PC-9 (cell line): Measurements from ENCODE around the gene GANAB. TPM values are rescaled to one million over a fixed set of nuclear protein-coding genes. Genes with fewer than 3 reads are reported as not detected.

Experiments
- BruUV-seq: library from RNA; stranded (reverse); fragments of 400-500 nt; replicated peaks from 2 replicates; lab custom pipeline; 2021; lab: Mats Ljungman, UMichigan
- CTCF ChIA-PET: fragments of 300-600 bp; sonication (Branson Sonifier 250); formaldehyde crosslinking; loops from one replicate; lab custom pipeline; 2022; ENCODE audit warnings: antibody characterized with exemption; lab: Charles Lee
- POLR2A ChIA-PET: fragments of 300-600 bp; sonication (Branson Sonifier 250); formaldehyde crosslinking; loops from one replicate; lab custom pipeline; 2022; ENCODE audit warnings: antibody characterized with exemption; ENCODE audit not compliant: unreplicated experiment; lab: Charles Lee
- DNase-seq, 2 experiments: peaks; one replicate each; pipeline versions ENCODE4 v3.0.0 to v3.0.0-alpha.2; 2015 to 2022; ENCODE audit warnings: mixed read lengths in 1 of 2
- H2AFZ ChIP-seq: fragments of 200-600 bp; sonication (generic); 2 replicates; pipeline ENCODE4 v1.8.1; 2017; ENCODE audit warnings: antibody characterized with exemption
- H3F3A ChIP-seq: fragments of 200-600 bp; sonication (generic); 2 replicates; pipeline ENCODE4 v1.8.1; 2017; ENCODE audit warnings: antibody characterized with exemption, mild to moderate bottlenecking, low read depth; ENCODE audit not compliant: insufficient read depth
- H3K27ac ChIP-seq: fragments of 200-600 bp; sonication (generic); 2 replicates; pipeline ENCODE4 v1.6.1; 2016; ENCODE audit warnings: mixed run types
- H3K27me3 ChIP-seq: fragments of 200-600 bp; sonication (generic); 2 replicates; pipeline ENCODE4 v1.6.1; 2016; ENCODE audit warnings: low read depth, mixed run types; ENCODE audit not compliant: insufficient read depth
- H3K36me3 ChIP-seq: fragments of 200-600 bp; sonication (generic); 2 replicates; pipeline ENCODE4 v1.6.1; 2016; ENCODE audit warnings: low read depth, mixed run types
- H3K4me1 ChIP-seq: fragments of 200-600 bp; sonication (generic); replicated peaks from 2 replicates; pipeline ENCODE4 v1.6.1; 2016; ENCODE audit warnings: mixed run types; ENCODE audit not compliant: insufficient read depth
- H3K4me2 ChIP-seq: fragments of 200-600 bp; sonication (generic); 2 replicates; pipeline ENCODE4 v1.6.1; 2017; ENCODE audit warnings: mixed run types
- H3K4me3 ChIP-seq: fragments of 200-600 bp; sonication (generic); 2 replicates; pipeline ENCODE4 v1.6.1; 2016; ENCODE audit warnings: mixed run types
- H3K79me2 ChIP-seq: fragments of 200-600 bp; sonication (generic); 2 replicates; pipeline ENCODE4 v1.6.1; 2017; ENCODE audit warnings: low read depth, mixed run types
- H3K9me2 ChIP-seq: fragments of 200-600 bp; sonication (generic); 2 replicates; pipeline ENCODE4 v1.8.1; 2017; ENCODE audit warnings: mild to moderate bottlenecking; ENCODE audit not compliant: insufficient read depth
- H3K9me3 ChIP-seq: fragments of 200-600 bp; sonication (generic); 2 replicates; pipeline ENCODE4 v1.8.1; 2016; ENCODE audit warnings: low read depth; ENCODE audit not compliant: insufficient read depth
- H4K20me1 ChIP-seq: fragments of 200-600 bp; sonication (generic); 2 replicates; pipeline ENCODE4 v1.8.1; 2017; ENCODE audit not compliant: insufficient read depth
- CTCF ChIP-seq: fragments of 200-600 bp; sonication (generic); conservative IDR thresholded peaks from 2 replicates; pipeline ENCODE4 v1.6.1; 2017; ENCODE audit warnings: mixed run types, antibody characterized with exemption, mild to moderate bottlenecking, moderate library complexity
- EZH2 ChIP-seq: fragments of 200-600 bp; sonication (generic); IDR thresholded peaks from 2 replicates; pipeline ENCODE4 v1.8.0; 2017; ENCODE audit warnings: antibody characterized with exemption, low read depth
- intact Hi-C: fragments of 100-400 bp; cut with micrococcal nuclease; formaldehyde crosslinking; loops from one replicate; pipeline ENCODE4 v1.10.0; 2022; ENCODE audit not compliant: unreplicated experiment
- total RNA-seq: library from RNA; stranded (reverse); gene quantifications from 2 replicates; pipeline ENCODE4 v1.2.3, GENCODE V29; 2021

The GANAB gene
- total RNA-seq, 1 experiment from 2014 or later, result 478 TPM

- POLR2A ChIA-PET, result no interaction called here
- intact Hi-C loops, result no loop called here
- no peaks in the 10 kb centered on the region for H3K79me2 ChIP-seq
- H3K9me2 ChIP-seq, result no peaks in the 10 kb centered on the region
- no peaks in the 10 kb centered on the region for H3K9me3 ChIP-seq
- no peaks in the 10 kb centered on the region for H4K20me1 ChIP-seq
- H3K4me1 ChIP-seq, result no peaks in the 10 kb centered on the region
- H3K27ac ChIP-seq, result no peak within 1 kb of the TSS
- no peaks in the 10 kb centered on the region for H3K27me3 ChIP-seq
- no peak for TF ChIP-seq CTCF
- TF ChIP-seq EZH2, result no peak
- H2AFZ ChIP-seq, result no peak within 1 kb of the TSS
- H3F3A ChIP-seq, result peaks cover 23% of the 10 kb centered on the region
- no peak within 1 kb of the TSS for H3K4me3 ChIP-seq
- no peak for DNase-seq
- H3K4me2 ChIP-seq, result no peak within 1 kb of the TSS
- no TSS peak for BruUV-seq
- 0 out of 2 replicates have a peak, but pooled peaks cover 12% of the 10 kb centered on the region for H3K36me3 ChIP-seq
- CTCF ChIA-PET, result interaction anchor here (0.6 kb wide), 1 partner anchor 65 kb away, joined by 3 read pairs; no protein-coding TSS in a partner anchor
Measured at GRCh38 chr11:62689421-62690183, 43.2 kb upstream of the GANAB start, which contains the start of gene LRRN4CL. TSS of gene LRRN4CL (minus strand) at chr11:62689530. CDS start at chr11:62688508, 1,022 bp downstream.

- H3K4me3 ChIP-seq, result no peak overlapping the region
- no peak overlapping the region for H3K4me2 ChIP-seq
- peaks cover 19% of the 10 kb centered on the region for H3F3A ChIP-seq
- no peak for DNase-seq
- no peaks in the 10 kb centered on the region for H3K27me3 ChIP-seq
- H3K9me2 ChIP-seq, result no peaks in the 10 kb centered on the region
- ChIA-PET CTCF (no interaction called here), POLR2A (no interaction called here)
- H3K27ac ChIP-seq, result no peak overlapping the region
- TF ChIP-seq CTCF, result no peak
- TF ChIP-seq EZH2, result no peak
- intact Hi-C loops, result no loop called here
- 0 out of 2 replicates have a peak, but pooled peaks cover 12% of the 10 kb centered on the region for H3K36me3 ChIP-seq
- H3K9me3 ChIP-seq, result no peaks in the 10 kb centered on the region
- no peaks in the 10 kb centered on the region for H3K4me1 ChIP-seq
- no TSS peak for BruUV-seq
- H2AFZ ChIP-seq, result no peak overlapping the region
- no peaks in the 10 kb centered on the region for H3K79me2 ChIP-seq
- no peaks in the 10 kb centered on the region for H4K20me1 ChIP-seq
Measured at GRCh38 chr11:62688491-62688890, 42.1 kb upstream of the GANAB start.

GRCh38 chr11:62687508-62688396, 41.3 kb upstream of the GANAB start:
- no TSS peak for BruUV-seq
- intact Hi-C loops, result no loop called here
- H3K36me3 ChIP-seq, result 0 out of 2 replicates have a peak, but pooled peaks cover 6% of the 10 kb centered on the region
- H3F3A ChIP-seq, result peaks cover 19% of the 10 kb centered on the region
- ChIA-PET POLR2A (no interaction called here), CTCF (no interaction called here)
- no peaks in the 10 kb centered on the region for H3K4me1 ChIP-seq
- H3K9me3 ChIP-seq, result no peaks in the 10 kb centered on the region
- no peaks in the 10 kb centered on the region for H3K27me3 ChIP-seq
- H3K27ac ChIP-seq, result no peak overlapping the region
- H2AFZ ChIP-seq, result no peak overlapping the region
- no peaks in the 10 kb centered on the region for H4K20me1 ChIP-seq
- no peak for DNase-seq
- TF ChIP-seq EZH2 (no peak), CTCF (no peak)
- H3K4me3 ChIP-seq, result no peak overlapping the region
- no peaks in the 10 kb centered on the region for H3K9me2 ChIP-seq
- no peaks in the 10 kb centered on the region for H3K79me2 ChIP-seq
- no peak overlapping the region for H3K4me2 ChIP-seq
